Esophagus muscularis mucosa (tissue), 4 donors: Measurements from ENCODE around the gene MAP4K4. TPM values are rescaled to one million over a fixed set of nuclear protein-coding genes. Genes with fewer than 3 reads are reported as not detected.
A peak's percentile ranks its signal among the peaks of the same experiment; 100 is the strongest.

Experiments used
- DNase-seq: peaks from one replicate; pipeline ENCODE4 v3.0.0-alpha.2; 2017; ENCODE audit errors: extremely low spot score
- H3K27ac ChIP-seq, 4 donors: fragments of 200-600 bp; sonication (generic); replicated peaks in 1 of 4; 1 replicate in 3 of 4; 2 replicates in 1 of 4; pipeline ENCODE4 v1.5.1; 2016 to 2019; ENCODE audit warnings: mild to moderate bottlenecking in 1 of 4
- H3K27me3 ChIP-seq, 4 donors: fragments of 200-600 bp; sonication (generic); one replicate each; pipeline versions ENCODE4 v1.5.1 to v1.6.0; 2016 to 2019
- H3K36me3 ChIP-seq, 4 donors: fragments of 200-600 bp; sonication (generic); one replicate each; pipeline ENCODE4 v1.5.1; 2016 to 2019
- H3K4me1 ChIP-seq, 4 donors: fragments of 200-600 bp; sonication (generic); one replicate each; pipeline ENCODE4 v1.5.1; 2016 to 2019
- H3K4me3 ChIP-seq, 4 donors: fragments of 200-600 bp; sonication (generic); 1 replicate in 2 of 4; 2 replicates in 2 of 4; pipeline ENCODE4 v1.5.1; 2016 to 2019; ENCODE audit warnings: mild to moderate bottlenecking in 4 of 4, moderate library complexity in 1 of 4
- H3K9me3 ChIP-seq, 4 donors: fragments of 200-600 bp; sonication (generic); 1 replicate in 3 of 4; 2 replicates in 1 of 4; pipeline ENCODE4 v1.5.1; 2016 to 2019
- EP300 ChIP-seq: sonication (generic); formaldehyde crosslinking; IDR thresholded peaks from one replicate; pipeline ENCODE4 v1.6.1; 2017; ENCODE audit warnings: antibody characterized with exemption
- POLR2A ChIP-seq: fragments of 450-650 bp; IDR thresholded peaks from one replicate; pipeline ENCODE4 v1.6.1; 2017; ENCODE audit warnings: antibody characterized with exemption, moderate library complexity, mild to moderate bottlenecking, low read depth
- POLR2AphosphoS5 ChIP-seq, 2 donors: sonication (generic); formaldehyde crosslinking; IDR thresholded peaks; one replicate each; pipeline ENCODE4 v1.6.1; 2017; ENCODE audit warnings: antibody characterized with exemption in 2 of 2
- WGBS: methylation state at CpG from one replicate; pipeline ENCODE4 v1.1.5; 2018; 5-methylcytosine and 5-hydroxymethylcytosine counted together
- intact Hi-C: fragments of 100-400 bp; cut with DNase I; formaldehyde crosslinking; loops from one replicate; pipeline ENCODE4 v1.15.1; 2023
- total RNA-seq, 4 donors: library from RNA; depleted of rRNA; stranded (reverse); fragments of >200 nt; gene quantifications; one replicate each; pipeline versions ENCODE4 v1.1.0 to v1.2.1, GENCODE V29; 2016
- TF ChIP-seq, protein P1 (sequence below), 3 experiments: fragments of 200-600 bp in 2 of 3; fragments of 450-650 bp in 1 of 3; sonication (generic) in 2 of 3; IDR thresholded peaks; one replicate each; pipeline ENCODE4 v1.5.1; 2017 to 2019; ENCODE audit warnings: antibody characterized with exemption in 3 of 3, mild to moderate bottlenecking in 2 of 3, moderate library complexity in 1 of 3

The MAP4K4 gene
- total RNA-seq, 4 donors from 2014 or later: 37.8 to 59.0 (median 51.7) TPM

DNA sequence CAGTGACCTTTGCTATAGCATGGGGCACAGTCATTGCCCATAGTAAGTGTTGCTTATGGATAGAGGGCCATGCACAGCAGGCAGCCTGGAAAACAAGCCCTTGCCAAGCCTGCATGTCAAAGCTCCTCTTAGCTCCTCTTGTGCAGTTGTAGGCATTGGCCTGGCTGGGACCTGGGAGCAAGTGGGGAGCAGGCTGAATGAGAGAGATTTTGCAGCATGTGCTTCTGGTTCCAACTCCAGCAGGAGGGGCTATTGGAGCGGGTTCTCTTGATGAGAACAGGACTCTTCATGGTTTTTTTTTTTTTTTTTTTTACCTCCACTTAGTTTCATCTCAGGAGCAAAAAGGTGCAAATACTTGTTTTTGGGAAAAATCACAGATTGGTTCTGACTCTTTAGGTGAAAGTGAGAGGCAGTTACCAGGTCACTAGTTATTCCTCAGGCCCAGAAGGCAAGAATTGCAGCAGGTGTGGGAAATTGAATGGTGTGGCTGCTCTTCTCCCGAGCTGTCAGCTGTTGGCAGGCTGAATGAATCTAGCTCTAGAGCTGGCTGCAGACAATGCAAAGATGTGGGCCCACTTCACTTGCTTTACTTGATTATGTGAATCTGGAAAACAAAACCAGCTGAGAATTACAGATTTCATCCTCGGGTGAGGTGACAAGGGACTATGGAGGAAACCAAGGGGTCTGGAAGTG lies 95.9 kb downstream of the MAP4K4 start:
- DNase-seq: peak; percentile 64
- Histone ChIP-seq H3K27me3 (no peaks in the 10 kb centered on the region), H3K36me3 (no peaks in the 10 kb centered on the region), H3K27ac (no peak overlapping the region), H3K9me3 (no peaks in the 10 kb centered on the region), H3K4me1 (peaks cover 38 to 60% (median 52%) of the 10 kb centered on the region in 4 donors), H3K4me3 (no peak overlapping the region)
- 42% methylated on average over 3 of the region's 3 CpGs for WGBS
- TF ChIP-seq EP300 (no peak), POLR2A (no peak), POLR2AphosphoS5 (IDR thresholded peaks at IDR 0.05) (no peak)
- TF ChIP-seq, protein P1, sequence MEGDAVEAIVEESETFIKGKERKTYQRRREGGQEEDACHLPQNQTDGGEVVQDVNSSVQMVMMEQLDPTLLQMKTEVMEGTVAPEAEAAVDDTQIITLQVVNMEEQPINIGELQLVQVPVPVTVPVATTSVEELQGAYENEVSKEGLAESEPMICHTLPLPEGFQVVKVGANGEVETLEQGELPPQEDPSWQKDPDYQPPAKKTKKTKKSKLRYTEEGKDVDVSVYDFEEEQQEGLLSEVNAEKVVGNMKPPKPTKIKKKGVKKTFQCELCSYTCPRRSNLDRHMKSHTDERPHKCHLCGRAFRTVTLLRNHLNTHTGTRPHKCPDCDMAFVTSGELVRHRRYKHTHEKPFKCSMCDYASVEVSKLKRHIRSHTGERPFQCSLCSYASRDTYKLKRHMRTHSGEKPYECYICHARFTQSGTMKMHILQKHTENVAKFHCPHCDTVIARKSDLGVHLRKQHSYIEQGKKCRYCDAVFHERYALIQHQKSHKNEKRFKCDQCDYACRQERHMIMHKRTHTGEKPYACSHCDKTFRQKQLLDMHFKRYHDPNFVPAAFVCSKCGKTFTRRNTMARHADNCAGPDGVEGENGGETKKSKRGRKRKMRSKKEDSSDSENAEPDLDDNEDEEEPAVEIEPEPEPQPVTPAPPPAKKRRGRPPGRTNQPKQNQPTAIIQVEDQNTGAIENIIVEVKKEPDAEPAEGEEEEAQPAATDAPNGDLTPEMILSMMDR (IDR thresholded peaks at IDR 0.05): peak in 2 of 3 experiments; percentile 12 to 17
- intact Hi-C loops: no loop called here

DNA sequence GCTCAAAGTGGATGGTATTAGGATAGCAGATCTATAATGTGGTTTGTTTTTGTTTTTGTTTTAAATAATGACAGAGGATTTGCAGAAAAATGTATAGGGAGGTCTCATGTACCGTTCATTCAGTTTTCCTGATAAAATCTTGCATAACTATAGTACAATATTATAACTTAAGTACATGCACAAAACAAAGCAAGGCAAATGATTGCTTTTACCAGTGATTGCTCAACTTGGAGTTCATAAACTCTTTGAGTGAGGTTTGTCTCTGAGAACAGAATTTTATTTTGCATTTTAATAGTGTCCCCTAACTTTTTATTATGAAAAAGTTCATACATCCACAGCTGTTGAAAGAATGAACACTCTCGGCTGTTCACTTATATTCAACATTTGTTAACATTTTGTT lies 96.6 kb downstream of the MAP4K4 start:
- no peaks in the 10 kb centered on the region for H3K9me3 ChIP-seq
- peaks cover 38 to 53% (median 45%) of the 10 kb centered on the region in 4 donors for H3K4me1 ChIP-seq
- H3K27me3 ChIP-seq: no peaks in the 10 kb centered on the region
- no peak for DNase-seq
- 73% methylated on average over 2 of the region's 2 CpGs for WGBS
- H3K36me3 ChIP-seq: no peaks in the 10 kb centered on the region
- no peak for TF ChIP-seq POLR2AphosphoS5 (IDR thresholded peaks at IDR 0.05)
- no peak for TF ChIP-seq EP300
- no peak for TF ChIP-seq POLR2A
- TF ChIP-seq, protein P1 (IDR thresholded peaks at IDR 0.05): no peak
- no peak overlapping the region for H3K4me3 ChIP-seq
- intact Hi-C loops: no loop called here
- no peak overlapping the region for H3K27ac ChIP-seq

DNA sequence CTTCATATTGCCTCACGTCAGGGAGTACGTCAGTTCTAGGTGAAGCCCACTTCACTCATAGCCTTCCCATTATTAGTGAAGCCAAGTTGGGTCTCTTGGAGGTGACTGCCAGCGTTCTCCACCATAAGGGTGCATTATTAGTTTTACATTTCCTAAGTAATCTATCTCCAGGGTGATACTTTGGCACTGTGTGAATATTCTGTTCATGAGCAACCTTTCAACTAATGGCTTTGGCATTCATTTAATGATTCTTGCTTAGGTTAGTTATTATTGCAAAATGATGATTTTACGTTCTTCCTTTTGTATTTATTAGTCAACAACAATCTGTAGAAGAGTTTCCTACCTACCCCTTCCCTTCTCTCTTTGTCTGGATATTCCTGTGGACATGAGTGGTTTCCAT lies 97.5 kb downstream of the MAP4K4 start:
- TF ChIP-seq, protein P1 (IDR thresholded peaks at IDR 0.05): no peak
- TF ChIP-seq POLR2A: no peak
- TF ChIP-seq POLR2AphosphoS5 (IDR thresholded peaks at IDR 0.05): no peak
- TF ChIP-seq EP300: no peak
- H3K27ac ChIP-seq: no peak overlapping the region
- peak; percentile 19 for DNase-seq
- H3K36me3 ChIP-seq: no peaks in the 10 kb centered on the region
- H3K9me3 ChIP-seq: no peaks in the 10 kb centered on the region
- no peak overlapping the region for H3K4me3 ChIP-seq
- H3K4me1 ChIP-seq: peaks cover 35 to 51% (median 40%) of the 10 kb centered on the region in 4 donors
- 95% methylated on average over 4 of the region's 4 CpGs for WGBS
- H3K27me3 ChIP-seq: no peaks in the 10 kb centered on the region
- intact Hi-C loops: no loop called here

DNA sequence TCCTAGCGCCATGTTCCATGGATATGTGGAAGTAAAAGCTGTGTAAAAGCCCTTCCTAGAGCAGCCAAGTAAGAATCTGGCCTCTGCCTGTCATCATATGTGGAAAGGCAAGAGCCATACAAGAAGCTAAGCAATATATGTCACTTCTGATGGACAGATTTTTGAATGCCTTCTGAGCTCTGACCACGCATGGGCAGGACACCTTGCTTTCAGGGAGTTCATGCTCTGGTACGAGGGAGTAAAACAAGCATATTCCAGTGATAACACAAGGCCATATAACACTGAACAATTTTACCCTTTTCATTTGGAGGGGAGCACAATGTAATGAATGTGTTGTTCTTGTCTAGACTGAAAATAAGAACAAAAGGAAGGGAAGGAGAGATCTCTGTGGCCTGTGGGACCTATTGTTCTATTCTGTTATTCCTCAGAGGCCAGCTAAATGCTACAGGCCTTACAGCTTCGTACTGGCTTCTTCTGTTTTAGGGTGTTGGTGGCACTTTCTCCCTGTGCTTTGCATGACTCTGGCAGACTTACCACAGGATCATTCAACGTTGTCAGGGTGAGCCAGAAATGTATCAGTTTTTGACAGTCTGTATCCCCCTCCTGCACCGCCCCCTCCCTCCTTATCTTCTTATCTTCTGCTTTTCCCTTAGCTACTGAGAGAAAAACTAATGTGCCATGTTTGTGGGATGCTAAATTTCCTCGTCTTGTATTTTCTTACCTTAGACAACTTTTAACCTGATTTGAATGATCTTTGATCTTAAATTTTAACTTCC lies 99.5 kb downstream of the MAP4K4 start:
- H3K36me3 ChIP-seq: no peaks in the 10 kb centered on the region
- intact Hi-C loops: no loop called here
- H3K4me1 ChIP-seq: peaks cover 25 to 39% (median 35%) of the 10 kb centered on the region in 4 donors
- no peak overlapping the region for H3K27ac ChIP-seq
- H3K9me3 ChIP-seq: no peaks in the 10 kb centered on the region
- 85% methylated on average over 7 of the region's 7 CpGs for WGBS
- no peak overlapping the region for H3K4me3 ChIP-seq
- no peaks in the 10 kb centered on the region for H3K27me3 ChIP-seq
- no peak for TF ChIP-seq EP300
- no peak for TF ChIP-seq POLR2AphosphoS5 (IDR thresholded peaks at IDR 0.05)
- no peak for TF ChIP-seq POLR2A
- TF ChIP-seq, protein P1 (IDR thresholded peaks at IDR 0.05): no peak
- DNase-seq: no peak
